HFF-Myc (cell line): ENCODE measurements around the gene HECTD3.
A peak's percentile ranks its signal among the peaks of the same experiment; 100 is the strongest.

Source experiments
- DNase-seq: peaks from one replicate; pipeline ENCODE4 v3.0.0-alpha.2; 2011; ENCODE audit warnings: low read depth; ENCODE audit errors: extremely low read depth
- H3K4me3 ChIP-seq: replicated peaks from 2 replicates; pipeline ENCODE4 v1.5.1; 2011; ENCODE audit warnings: low read depth, mild to moderate bottlenecking, control low read depth, low read length
- TF ChIP-seq, protein P1 (sequence below): IDR thresholded peaks from 2 replicates; pipeline ENCODE4 v1.5.1; 2012; ENCODE audit warnings: mild to moderate bottlenecking, low read depth, low read length, control low read depth; ENCODE audit errors: missing control alignments

The HECTD3 gene

DNA sequence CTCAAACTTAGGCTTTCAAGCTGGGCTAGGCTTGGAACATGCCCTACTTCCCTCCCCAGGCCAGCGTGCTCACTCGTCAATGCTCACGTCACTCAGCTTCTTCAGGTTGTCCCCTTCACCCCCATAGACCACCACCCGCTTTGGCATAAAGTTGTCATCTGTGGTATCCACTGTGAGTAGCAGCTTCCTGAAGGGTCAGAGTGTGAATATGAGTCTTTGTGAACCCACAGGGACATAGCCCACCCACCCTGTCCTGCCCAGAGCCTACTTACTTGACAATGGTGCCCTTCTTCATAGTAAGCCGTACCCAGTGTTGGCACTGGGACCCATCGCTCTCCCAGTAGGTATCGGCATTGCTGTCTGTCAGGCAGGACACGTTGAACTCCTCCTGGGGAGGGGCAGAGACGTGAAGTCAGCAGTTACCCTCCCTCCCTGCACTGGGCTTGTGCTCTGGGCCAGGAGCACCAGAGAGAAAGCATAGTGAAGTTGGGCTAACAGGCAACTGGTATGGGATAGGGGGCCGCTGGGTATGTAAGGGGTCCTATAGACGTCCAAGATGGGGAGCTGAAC, 1.7 kb downstream of the HECTD3 start:
- TF ChIP-seq, protein P1, sequence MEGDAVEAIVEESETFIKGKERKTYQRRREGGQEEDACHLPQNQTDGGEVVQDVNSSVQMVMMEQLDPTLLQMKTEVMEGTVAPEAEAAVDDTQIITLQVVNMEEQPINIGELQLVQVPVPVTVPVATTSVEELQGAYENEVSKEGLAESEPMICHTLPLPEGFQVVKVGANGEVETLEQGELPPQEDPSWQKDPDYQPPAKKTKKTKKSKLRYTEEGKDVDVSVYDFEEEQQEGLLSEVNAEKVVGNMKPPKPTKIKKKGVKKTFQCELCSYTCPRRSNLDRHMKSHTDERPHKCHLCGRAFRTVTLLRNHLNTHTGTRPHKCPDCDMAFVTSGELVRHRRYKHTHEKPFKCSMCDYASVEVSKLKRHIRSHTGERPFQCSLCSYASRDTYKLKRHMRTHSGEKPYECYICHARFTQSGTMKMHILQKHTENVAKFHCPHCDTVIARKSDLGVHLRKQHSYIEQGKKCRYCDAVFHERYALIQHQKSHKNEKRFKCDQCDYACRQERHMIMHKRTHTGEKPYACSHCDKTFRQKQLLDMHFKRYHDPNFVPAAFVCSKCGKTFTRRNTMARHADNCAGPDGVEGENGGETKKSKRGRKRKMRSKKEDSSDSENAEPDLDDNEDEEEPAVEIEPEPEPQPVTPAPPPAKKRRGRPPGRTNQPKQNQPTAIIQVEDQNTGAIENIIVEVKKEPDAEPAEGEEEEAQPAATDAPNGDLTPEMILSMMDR, result no peak
- H3K4me3 ChIP-seq, result peak overlapping the region; percentile 96
- DNase-seq, result no peak

DNA sequence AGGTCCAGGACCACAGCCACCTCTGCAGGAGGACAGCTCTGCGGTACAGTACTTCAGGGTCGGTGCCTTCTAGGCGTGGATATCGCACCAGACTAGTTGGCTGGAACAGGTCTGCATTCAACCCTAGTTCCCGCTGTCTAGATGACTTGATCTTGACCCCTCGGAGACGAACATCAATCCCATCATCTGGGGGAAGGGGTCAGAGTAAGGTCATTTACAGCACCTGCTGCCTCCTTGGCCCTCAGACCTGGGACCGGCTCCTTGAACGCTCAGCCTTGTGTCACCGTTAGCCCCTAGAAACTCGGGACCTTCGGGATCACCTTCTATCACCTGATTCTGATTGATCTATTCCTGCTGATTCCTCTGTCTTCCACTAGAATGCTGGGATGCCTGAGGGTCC, 2.6 kb downstream of the HECTD3 start:
- no peak for DNase-seq
- H3K4me3 ChIP-seq, result no peak overlapping the region

DNA sequence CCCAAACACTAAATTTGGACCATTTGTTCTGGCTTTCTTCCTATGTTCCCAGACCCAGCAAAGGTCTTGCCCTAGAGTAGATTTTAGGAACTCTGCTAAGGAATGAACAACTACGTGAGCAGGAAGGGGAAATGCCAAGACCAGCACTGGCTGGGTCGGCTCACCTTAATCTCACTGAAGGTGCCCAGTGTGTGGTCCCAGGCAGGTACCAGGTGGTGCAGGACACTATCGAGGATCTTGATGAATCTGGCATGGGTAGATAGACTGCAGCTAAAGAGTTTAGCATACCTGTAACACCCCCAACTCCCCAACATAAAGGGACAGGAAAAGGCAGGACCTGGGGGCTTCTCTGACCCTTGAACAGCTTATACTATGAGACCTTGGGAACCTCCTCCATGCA, 3.0 kb downstream of the HECTD3 start:
- no peak for DNase-seq
- TF ChIP-seq, protein P1, result no peak
- no peak overlapping the region for H3K4me3 ChIP-seq

More for the DNA sequence above, 2.6 kb downstream of the HECTD3 start:
- TF ChIP-seq, protein P1, result no peak

DNA sequence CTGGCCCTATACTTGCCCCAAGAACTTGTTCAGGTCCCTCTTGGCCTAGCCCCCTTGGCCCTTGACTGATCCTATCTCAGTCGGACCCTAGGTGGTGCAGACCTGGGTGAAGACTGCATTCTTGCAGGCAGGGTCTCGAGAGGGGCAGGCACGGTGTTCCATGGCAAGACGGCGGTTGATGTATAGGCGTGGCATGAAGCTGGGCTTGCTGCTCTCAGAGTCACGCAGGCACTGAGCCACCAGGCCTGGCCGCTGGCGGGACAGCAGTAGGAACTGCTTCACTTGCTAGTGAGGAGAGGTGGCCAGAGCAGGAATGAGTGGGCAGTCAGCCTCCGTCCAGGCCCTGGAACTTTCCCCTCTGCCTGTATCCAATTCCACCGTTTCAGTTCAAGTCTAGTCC, 3.8 kb downstream of the HECTD3 start:
- DNase-seq, result no peak
- no peak overlapping the region for H3K4me3 ChIP-seq
- TF ChIP-seq, protein P1, result no peak

DNA sequence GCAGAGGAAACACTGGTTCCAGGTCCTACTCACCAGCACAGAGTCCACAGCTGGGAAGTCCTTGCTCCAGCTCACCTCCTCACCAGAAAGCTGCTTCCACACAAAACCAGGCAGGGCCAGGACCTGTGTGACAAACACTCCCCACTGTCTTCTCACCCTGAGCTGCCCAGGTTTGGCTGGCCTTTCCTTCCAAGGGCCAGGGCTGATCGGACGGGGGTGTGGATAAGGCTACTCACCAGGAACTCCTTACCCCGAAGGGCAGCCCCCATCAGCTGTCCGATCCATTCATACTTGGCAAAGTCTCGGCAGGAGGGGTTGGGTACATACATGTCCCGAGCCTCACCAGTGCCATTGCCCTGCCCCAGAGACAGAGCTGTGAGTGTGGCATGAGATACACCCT, 5.4 kb downstream of the HECTD3 start:
- no peak overlapping the region for H3K4me3 ChIP-seq
- TF ChIP-seq, protein P1, result no peak
- DNase-seq, result no peak

DNA sequence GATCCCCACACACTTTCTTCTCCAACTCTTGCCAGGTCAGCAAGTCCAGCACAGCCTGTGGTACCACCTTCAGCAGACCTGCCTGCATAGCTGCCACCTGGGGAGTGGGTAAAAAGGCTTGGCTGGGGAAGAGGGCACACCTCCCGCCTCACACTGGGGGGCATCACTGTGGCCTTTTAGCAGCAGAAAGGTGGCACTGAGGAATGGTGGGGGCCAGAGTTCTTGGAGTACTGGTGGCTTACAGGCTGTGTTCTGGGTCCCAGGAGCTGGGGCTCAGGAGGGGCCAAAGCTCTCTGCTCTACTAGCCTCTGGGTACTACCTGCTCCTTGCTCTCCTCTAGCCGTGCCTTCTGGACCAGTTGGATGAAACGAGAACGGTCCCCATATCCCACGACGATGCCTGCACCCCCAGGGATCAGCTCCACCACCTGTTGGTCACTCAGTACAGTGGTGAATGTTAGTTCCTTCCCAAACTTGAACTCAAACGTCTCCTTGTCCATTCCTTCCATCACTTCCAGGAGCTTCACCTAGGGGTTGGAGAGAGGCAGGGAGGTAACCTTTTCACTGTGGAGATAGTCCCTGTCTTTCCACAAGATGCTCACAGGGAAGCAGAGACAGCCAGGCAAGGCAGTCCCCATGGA, 6.7 kb downstream of the HECTD3 start:
- no peak for DNase-seq
- no peak overlapping the region for H3K4me3 ChIP-seq
- TF ChIP-seq, protein P1, result no peak
